ENCODE measurements around the gene TPP2.

Gene TPP2

GRCh38 chr13:102609696-102610095, 12.9 kb downstream of the TPP2 start:
- Histone ChIP-seq H3K36me3 (ENCODE audit: control insufficient read depth, insufficient read depth, low read length) (peaks cover 7% of the 10 kb centered on the region), H3K27ac (ENCODE audit: low read depth, low read length) (no peak overlapping the region), H3K56ac (ENCODE audit: low read length) (no peak overlapping the region), H3K27me3 (ENCODE audit: insufficient read depth, low read length, poor library complexity) (no peaks in the 10 kb centered on the region), H3K79me2 (ENCODE audit: control insufficient read depth, insufficient read depth, low read length) (peaks cover 16% of the 10 kb centered on the region), H3K23ac (ENCODE audit: low read length) (no peak overlapping the region), H2BK5ac (ENCODE audit: low read length) (no peak overlapping the region), H3K4ac (ENCODE audit: low read depth, low read length) (no peak overlapping the region), H4K8ac (ENCODE audit: low read depth, low read length) (no peak overlapping the region), H3K18ac (ENCODE audit: low read length) (no peak overlapping the region), H2BK15ac (replicated peaks; ENCODE audit: low read depth) (no peak overlapping the region), H2BK120ac (ENCODE audit: low read depth, low read length) (no peak overlapping the region), H2AK5ac (ENCODE audit: low read length) (no peak overlapping the region), H3K79me1 (ENCODE audit: low read length) (peaks cover 10% of the 10 kb centered on the region), H3K9ac (ENCODE audit: low read length) (no peak overlapping the region), H3K4me2 (ENCODE audit: low read length) (no peak overlapping the region), H3K4me3 (ENCODE audit: low read length) (no peak overlapping the region), H4K5ac (ENCODE audit: low read length) (no peak overlapping the region), H3K4me1 (ENCODE audit: control insufficient read depth, low read depth, low read length) (no peaks in the 10 kb centered on the region)
- WGBS (ENCODE audit: extremely low coverage, insufficient coverage, low lambda C conversion rate): no CpG with 5 or more reads among the region's 4 CpGs
- DNase-seq: no peak

GRCh38 chr13:102610296-102610895, 13.6 kb downstream of the TPP2 start:
- no peak overlapping the region for H3K27ac ChIP-seq (ENCODE audit: low read depth, low read length)
- WGBS (ENCODE audit: extremely low coverage, insufficient coverage, low lambda C conversion rate): no CpG with 5 or more reads among the region's 9 CpGs
- no peak overlapping the region for H4K8ac ChIP-seq (ENCODE audit: low read depth, low read length)

GRCh38 chr13:102617697-102618350, 21.0 kb downstream of the TPP2 start:
- Histone ChIP-seq H3K27ac (ENCODE audit: low read depth, low read length) (no peak overlapping the region), H3K4me3 (ENCODE audit: low read length) (no peak overlapping the region), H2BK5ac (ENCODE audit: low read length) (no peak overlapping the region), H3K23ac (ENCODE audit: low read length) (no peak overlapping the region), H2AK5ac (ENCODE audit: low read length) (no peak overlapping the region), H3K56ac (ENCODE audit: low read length) (no peak overlapping the region), H3K4me1 (ENCODE audit: control insufficient read depth, low read depth, low read length) (no peaks in the 10 kb centered on the region), H3K18ac (ENCODE audit: low read length) (no peak overlapping the region), H3K9ac (ENCODE audit: low read length) (no peak overlapping the region), H3K36me3 (ENCODE audit: control insufficient read depth, insufficient read depth, low read length) (peaks cover 4% of the 10 kb centered on the region), H2BK15ac (replicated peaks; ENCODE audit: low read depth) (no peak overlapping the region), H2BK120ac (ENCODE audit: low read depth, low read length) (no peak overlapping the region), H3K4ac (ENCODE audit: low read depth, low read length) (no peak overlapping the region), H4K5ac (ENCODE audit: low read length) (no peak overlapping the region), H3K79me2 (ENCODE audit: control insufficient read depth, insufficient read depth, low read length) (no peaks in the 10 kb centered on the region), H3K4me2 (ENCODE audit: low read length) (no peak overlapping the region), H3K27me3 (ENCODE audit: insufficient read depth, low read length, poor library complexity) (no peaks in the 10 kb centered on the region), H3K79me1 (ENCODE audit: low read length) (peaks cover 2% of the 10 kb centered on the region), H4K8ac (ENCODE audit: low read depth, low read length) (no peak overlapping the region)
- no peak for DNase-seq
- no CpG with 5 or more reads among the region's 4 CpGs for WGBS (ENCODE audit: extremely low coverage, insufficient coverage, low lambda C conversion rate)

More at GRCh38 chr13:102610296-102610895, 13.6 kb downstream of the TPP2 start:
- Histone ChIP-seq H3K79me1 (ENCODE audit: low read length) (peaks cover 9% of the 10 kb centered on the region), H2AK5ac (ENCODE audit: low read length) (no peak overlapping the region), H3K79me2 (ENCODE audit: control insufficient read depth, insufficient read depth, low read length) (peaks cover 12% of the 10 kb centered on the region), H2BK5ac (ENCODE audit: low read length) (no peak overlapping the region), H3K4ac (ENCODE audit: low read depth, low read length) (no peak overlapping the region), H2BK120ac (ENCODE audit: low read depth, low read length) (no peak overlapping the region), H3K18ac (ENCODE audit: low read length) (no peak overlapping the region), H3K23ac (ENCODE audit: low read length) (no peak overlapping the region), H3K27me3 (ENCODE audit: insufficient read depth, low read length, poor library complexity) (no peaks in the 10 kb centered on the region), H3K36me3 (ENCODE audit: control insufficient read depth, insufficient read depth, low read length) (peaks cover 5% of the 10 kb centered on the region), H3K4me1 (ENCODE audit: control insufficient read depth, low read depth, low read length) (no peaks in the 10 kb centered on the region), H2BK15ac (replicated peaks; ENCODE audit: low read depth) (no peak overlapping the region), H4K5ac (ENCODE audit: low read length) (no peak overlapping the region), H3K4me2 (ENCODE audit: low read length) (no peak overlapping the region), H3K9ac (ENCODE audit: low read length) (no peak overlapping the region), H3K56ac (ENCODE audit: low read length) (no peak overlapping the region), H3K4me3 (ENCODE audit: low read length) (no peak overlapping the region)
- DNase-seq: no peak

DNA sequence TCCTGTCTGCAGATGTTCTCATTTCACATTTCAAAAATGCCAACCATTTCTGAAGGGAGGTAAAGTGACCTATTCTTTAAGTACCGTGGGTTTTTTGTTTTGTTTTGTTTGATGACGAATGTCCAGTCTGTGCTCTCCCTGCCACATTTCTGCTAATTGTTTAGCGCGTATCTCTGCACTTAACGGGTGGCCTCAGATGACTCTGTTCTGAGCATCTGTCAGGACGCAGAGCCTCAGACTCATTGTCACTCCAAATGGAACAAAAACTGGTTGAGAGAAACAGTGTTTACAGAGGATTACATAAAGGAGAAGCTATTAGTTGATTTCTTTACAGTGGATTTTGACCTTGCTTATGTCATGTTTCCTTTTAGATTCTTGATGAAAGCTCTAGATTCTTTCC, 23.7 kb downstream of the TPP2 start:
- Histone ChIP-seq H3K27me3 (ENCODE audit: insufficient read depth, low read length, poor library complexity) (no peaks in the 10 kb centered on the region), H2BK5ac (ENCODE audit: low read length) (no peak overlapping the region), H2BK120ac (ENCODE audit: low read depth, low read length) (no peak overlapping the region), H3K36me3 (ENCODE audit: control insufficient read depth, insufficient read depth, low read length) (peaks cover 5% of the 10 kb centered on the region), H3K18ac (ENCODE audit: low read length) (no peak overlapping the region), H2AK5ac (ENCODE audit: low read length) (no peak overlapping the region), H3K4me1 (ENCODE audit: control insufficient read depth, low read depth, low read length) (no peaks in the 10 kb centered on the region), H3K4ac (ENCODE audit: low read depth, low read length) (no peak overlapping the region), H4K8ac (ENCODE audit: low read depth, low read length) (no peak overlapping the region), H4K5ac (ENCODE audit: low read length) (no peak overlapping the region), H3K56ac (ENCODE audit: low read length) (no peak overlapping the region), H3K27ac (ENCODE audit: low read depth, low read length) (no peak overlapping the region), H3K9ac (ENCODE audit: low read length) (no peak overlapping the region), H3K23ac (ENCODE audit: low read length) (no peak overlapping the region), H2BK15ac (replicated peaks; ENCODE audit: low read depth) (no peak overlapping the region), H3K79me2 (ENCODE audit: control insufficient read depth, insufficient read depth, low read length) (no peaks in the 10 kb centered on the region), H3K4me3 (ENCODE audit: low read length) (no peak overlapping the region), H3K79me1 (ENCODE audit: low read length) (no peaks in the 10 kb centered on the region), H3K4me2 (ENCODE audit: low read length) (no peak overlapping the region)
- WGBS (ENCODE audit: extremely low coverage, insufficient coverage, low lambda C conversion rate): no CpG with 5 or more reads among the region's 6 CpGs
- no peak for DNase-seq

DNA sequence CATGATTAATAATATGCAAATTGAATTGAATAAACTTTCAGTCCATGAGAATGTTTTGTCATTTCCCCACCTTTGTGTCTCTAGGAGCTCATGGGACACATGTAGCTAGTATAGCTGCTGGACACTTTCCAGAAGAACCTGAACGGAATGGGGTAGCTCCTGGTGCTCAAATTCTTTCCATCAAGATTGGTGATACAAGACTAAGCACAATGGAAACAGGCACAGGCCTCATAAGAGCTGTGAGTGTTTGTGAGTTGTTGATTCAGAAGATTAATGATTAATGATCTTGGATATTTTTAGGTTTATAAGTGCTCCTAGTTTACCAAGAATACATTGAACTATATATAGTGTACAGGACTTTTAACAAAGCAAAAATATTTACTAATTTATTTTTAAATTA, 30.1 kb downstream of the TPP2 start:
- no peak overlapping the region for H3K4me2 ChIP-seq (ENCODE audit: low read length)
- H3K36me3 ChIP-seq (ENCODE audit: control insufficient read depth, insufficient read depth, low read length): peaks cover 10% of the 10 kb centered on the region
- H3K18ac ChIP-seq (ENCODE audit: low read length): no peak overlapping the region
- H3K4me3 ChIP-seq (ENCODE audit: low read length): no peak overlapping the region
- H2BK15ac ChIP-seq (replicated peaks; ENCODE audit: low read depth): no peak overlapping the region
- WGBS (ENCODE audit: extremely low coverage, insufficient coverage, low lambda C conversion rate): no CpG with 5 or more reads among the region's 1 CpG
- H3K4ac ChIP-seq (ENCODE audit: low read depth, low read length): no peak overlapping the region
- H4K8ac ChIP-seq (ENCODE audit: low read depth, low read length): no peak overlapping the region
- no peak overlapping the region for H2BK120ac ChIP-seq (ENCODE audit: low read depth, low read length)
- no peak overlapping the region for H3K23ac ChIP-seq (ENCODE audit: low read length)
- H3K27me3 ChIP-seq (ENCODE audit: insufficient read depth, low read length, poor library complexity): no peaks in the 10 kb centered on the region
- H3K79me1 ChIP-seq (ENCODE audit: low read length): peaks cover 2% of the 10 kb centered on the region
- DNase-seq: no peak
- no peaks in the 10 kb centered on the region for H3K4me1 ChIP-seq (ENCODE audit: control insufficient read depth, low read depth, low read length)
- H4K5ac ChIP-seq (ENCODE audit: low read length): no peak overlapping the region
- no peak overlapping the region for H2AK5ac ChIP-seq (ENCODE audit: low read length)
- H3K56ac ChIP-seq (ENCODE audit: low read length): no peak overlapping the region
- H3K27ac ChIP-seq (ENCODE audit: low read depth, low read length): no peak overlapping the region
- no peaks in the 10 kb centered on the region for H3K79me2 ChIP-seq (ENCODE audit: control insufficient read depth, insufficient read depth, low read length)
- H2BK5ac ChIP-seq (ENCODE audit: low read length): no peak overlapping the region
- H3K9ac ChIP-seq (ENCODE audit: low read length): no peak overlapping the region

GRCh38 chr13:102628559-102628958, 31.8 kb downstream of the TPP2 start:
- Histone ChIP-seq H3K79me1 (ENCODE audit: low read length) (peaks cover 2% of the 10 kb centered on the region), H4K8ac (ENCODE audit: low read depth, low read length) (no peak overlapping the region), H2BK120ac (ENCODE audit: low read depth, low read length) (no peak overlapping the region), H3K4ac (ENCODE audit: low read depth, low read length) (no peak overlapping the region), H3K9ac (ENCODE audit: low read length) (no peak overlapping the region), H3K4me1 (ENCODE audit: control insufficient read depth, low read depth, low read length) (no peaks in the 10 kb centered on the region), H2BK15ac (replicated peaks; ENCODE audit: low read depth) (no peak overlapping the region), H3K4me3 (ENCODE audit: low read length) (no peak overlapping the region), H3K18ac (ENCODE audit: low read length) (no peak overlapping the region), H3K79me2 (ENCODE audit: control insufficient read depth, insufficient read depth, low read length) (no peaks in the 10 kb centered on the region), H3K4me2 (ENCODE audit: low read length) (no peak overlapping the region), H3K56ac (ENCODE audit: low read length) (no peak overlapping the region), H2AK5ac (ENCODE audit: low read length) (no peak overlapping the region), H3K27ac (ENCODE audit: low read depth, low read length) (no peak overlapping the region), H3K27me3 (ENCODE audit: insufficient read depth, low read length, poor library complexity) (no peaks in the 10 kb centered on the region), H3K23ac (ENCODE audit: low read length) (no peak overlapping the region), H4K5ac (ENCODE audit: low read length) (no peak overlapping the region), H3K36me3 (ENCODE audit: control insufficient read depth, insufficient read depth, low read length) (peaks cover 8% of the 10 kb centered on the region), H2BK5ac (ENCODE audit: low read length) (no peak overlapping the region)
- DNase-seq: no peak
- no CpG with 5 or more reads among the region's 4 CpGs for WGBS (ENCODE audit: extremely low coverage, insufficient coverage, low lambda C conversion rate)
